ENCODE data around the gene TMEM187.

Gene TMEM187

DNA sequence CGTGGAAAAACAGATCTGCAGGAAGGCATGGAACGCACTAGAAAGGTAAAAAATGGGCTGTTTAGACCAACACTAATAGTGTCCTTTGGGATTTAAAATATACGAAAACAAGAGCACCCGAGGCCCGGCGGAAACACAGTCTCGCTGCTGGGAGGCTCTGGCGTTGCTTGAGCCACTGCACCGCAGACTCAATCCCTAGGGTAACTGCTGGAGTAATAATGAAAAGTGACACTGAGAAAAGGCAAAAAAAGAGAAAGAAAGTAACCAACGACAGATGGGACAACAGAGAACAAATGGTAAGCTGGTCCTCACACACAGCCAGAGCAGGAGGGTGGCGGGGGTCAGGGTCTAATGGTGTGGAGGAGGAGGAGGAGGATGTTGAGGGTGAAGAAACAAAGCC lies 31.8 kb downstream of the TMEM187 start:
- DNase-seq (ENCODE audit: insufficient read length, low spot score) (no peak), FAIRE-seq (no peak)
- TF ChIP-seq POU2F2 (IDR thresholded peaks at IDR 0.05; ENCODE audit: low read depth, low read length) = no peak
- no peak for TF ChIP-seq TAF1 (IDR thresholded peaks at IDR 0.05; ENCODE audit: low read depth, low read length)
- no peak for TF ChIP-seq PAX5 (IDR thresholded peaks at IDR 0.05; ENCODE audit: insufficient read depth, low read length, severe bottlenecking)
- TF ChIP-seq POLR2A (IDR thresholded peaks at IDR 0.05; ENCODE audit: low read depth, low read length) = no peak
- TF ChIP-seq SPI1 (IDR thresholded peaks at IDR 0.05; ENCODE audit: low read depth, low read length) = no peak
- TF ChIP-seq POLR2AphosphoS5 (IDR thresholded peaks at IDR 0.05; ENCODE audit: low read depth, low read length) = no peak

DNA sequence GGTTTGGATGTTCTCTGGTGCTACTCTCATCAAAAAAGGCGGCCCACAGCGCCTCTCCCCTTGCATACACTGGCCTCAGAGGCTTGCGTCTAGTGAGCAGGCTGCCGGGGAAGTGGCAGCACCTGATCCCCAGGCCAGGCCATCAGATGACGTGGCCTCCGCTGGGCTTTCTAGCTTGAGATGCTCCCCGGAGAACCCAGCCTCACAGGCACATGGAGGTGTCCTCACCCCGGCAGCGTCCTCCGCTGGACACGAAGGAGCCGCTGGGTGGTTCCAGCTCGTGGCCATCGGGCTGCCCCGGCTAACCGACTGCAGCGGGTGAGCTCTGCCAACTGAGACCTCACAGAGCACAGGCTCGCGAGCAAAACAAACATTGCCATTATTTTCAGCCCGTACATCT lies 34.4 kb downstream of the TMEM187 start:
- TF ChIP-seq TAF1 (IDR thresholded peaks at IDR 0.05; ENCODE audit: low read depth, low read length) (no peak), POLR2AphosphoS5 (IDR thresholded peaks at IDR 0.05; ENCODE audit: low read depth, low read length) (no peak), POU2F2 (IDR thresholded peaks at IDR 0.05; ENCODE audit: low read depth, low read length) (no peak), SPI1 (IDR thresholded peaks at IDR 0.05; ENCODE audit: low read depth, low read length) (no peak), PAX5 (IDR thresholded peaks at IDR 0.05; ENCODE audit: insufficient read depth, low read length, severe bottlenecking) (no peak), POLR2A (IDR thresholded peaks at IDR 0.05; ENCODE audit: low read depth, low read length) (no peak)
- DNase-seq (ENCODE audit: insufficient read length, low spot score) = no peak
- no peak for FAIRE-seq

DNA sequence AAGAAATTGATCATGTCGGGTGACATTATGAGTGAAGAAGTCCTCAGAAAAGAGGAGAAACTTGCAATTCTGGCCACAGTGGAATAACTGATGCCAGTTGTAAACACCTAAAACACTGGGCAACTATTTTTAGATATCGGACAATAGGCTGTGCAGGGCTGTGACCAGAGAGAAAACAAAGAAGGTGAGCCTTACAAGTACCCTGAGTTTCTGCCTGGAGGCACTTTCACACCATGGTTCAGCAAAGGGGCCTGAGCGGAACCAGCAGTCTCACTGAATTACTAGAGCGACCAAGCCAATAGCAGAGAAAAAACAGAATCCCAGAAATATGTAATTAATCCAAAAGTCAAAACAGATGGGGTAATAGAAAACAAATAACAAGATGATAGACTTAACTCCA lies 36.0 kb downstream of the TMEM187 start:
- peak; percentile 26 for FAIRE-seq

DNA sequence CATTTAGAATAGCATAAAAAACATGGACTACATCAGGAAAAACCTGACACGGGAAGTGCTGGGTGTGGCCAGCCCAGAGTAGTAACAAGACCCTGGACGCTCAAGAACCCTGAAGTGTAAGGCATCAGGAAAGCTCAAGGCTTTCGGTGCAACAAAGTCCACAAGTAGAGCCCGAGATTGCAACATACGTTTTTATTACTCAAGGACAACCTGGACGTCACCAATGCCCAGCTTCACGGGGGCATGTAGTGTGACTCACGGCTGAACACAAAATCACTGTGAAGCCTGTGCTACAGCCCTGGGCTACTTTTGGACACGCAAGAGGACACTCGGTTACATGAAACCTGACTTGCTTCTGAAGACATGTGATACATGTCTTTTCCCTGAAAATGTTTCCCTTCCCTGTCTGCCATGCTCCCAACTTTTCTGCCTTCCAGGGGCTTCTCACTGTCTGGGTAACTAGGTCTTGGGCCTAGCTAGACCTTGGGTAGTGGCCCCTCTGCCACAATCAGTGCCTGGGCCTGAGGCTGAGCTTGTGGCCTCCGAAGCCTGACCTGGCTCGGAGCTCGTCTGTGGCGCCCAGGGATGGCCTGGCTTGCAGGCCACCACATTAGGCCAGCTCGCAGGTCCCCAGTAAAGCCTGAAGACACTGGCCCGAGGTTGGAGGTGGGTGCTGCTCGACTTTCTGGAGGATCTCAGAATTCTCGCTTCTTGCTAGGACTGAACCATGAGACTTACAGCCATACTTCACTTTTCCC lies 38.0 kb downstream of the TMEM187 start:
- TF ChIP-seq POLR2AphosphoS5 (IDR thresholded peaks at IDR 0.05; ENCODE audit: low read depth, low read length) (peak; percentile 15; the same call in 1 of the 2 replicates), POU2F2 (IDR thresholded peaks at IDR 0.05; ENCODE audit: low read depth, low read length) (no peak)
- DNase-seq (ENCODE audit: insufficient read length, low spot score) (no peak), FAIRE-seq (no peak)

More for the DNA sequence above, 36.0 kb downstream of the TMEM187 start:
- no peak for DNase-seq (ENCODE audit: insufficient read length, low spot score)
- no peak for TF ChIP-seq TAF1 (IDR thresholded peaks at IDR 0.05; ENCODE audit: low read depth, low read length)
- no peak for TF ChIP-seq POLR2AphosphoS5 (IDR thresholded peaks at IDR 0.05; ENCODE audit: low read depth, low read length)
- TF ChIP-seq POLR2A (IDR thresholded peaks at IDR 0.05; ENCODE audit: low read depth, low read length) = no peak
- no peak for TF ChIP-seq SPI1 (IDR thresholded peaks at IDR 0.05; ENCODE audit: low read depth, low read length)
- TF ChIP-seq PAX5 (IDR thresholded peaks at IDR 0.05; ENCODE audit: insufficient read depth, low read length, severe bottlenecking) = no peak
- TF ChIP-seq POU2F2 (IDR thresholded peaks at IDR 0.05; ENCODE audit: low read depth, low read length) = no peak

DNA sequence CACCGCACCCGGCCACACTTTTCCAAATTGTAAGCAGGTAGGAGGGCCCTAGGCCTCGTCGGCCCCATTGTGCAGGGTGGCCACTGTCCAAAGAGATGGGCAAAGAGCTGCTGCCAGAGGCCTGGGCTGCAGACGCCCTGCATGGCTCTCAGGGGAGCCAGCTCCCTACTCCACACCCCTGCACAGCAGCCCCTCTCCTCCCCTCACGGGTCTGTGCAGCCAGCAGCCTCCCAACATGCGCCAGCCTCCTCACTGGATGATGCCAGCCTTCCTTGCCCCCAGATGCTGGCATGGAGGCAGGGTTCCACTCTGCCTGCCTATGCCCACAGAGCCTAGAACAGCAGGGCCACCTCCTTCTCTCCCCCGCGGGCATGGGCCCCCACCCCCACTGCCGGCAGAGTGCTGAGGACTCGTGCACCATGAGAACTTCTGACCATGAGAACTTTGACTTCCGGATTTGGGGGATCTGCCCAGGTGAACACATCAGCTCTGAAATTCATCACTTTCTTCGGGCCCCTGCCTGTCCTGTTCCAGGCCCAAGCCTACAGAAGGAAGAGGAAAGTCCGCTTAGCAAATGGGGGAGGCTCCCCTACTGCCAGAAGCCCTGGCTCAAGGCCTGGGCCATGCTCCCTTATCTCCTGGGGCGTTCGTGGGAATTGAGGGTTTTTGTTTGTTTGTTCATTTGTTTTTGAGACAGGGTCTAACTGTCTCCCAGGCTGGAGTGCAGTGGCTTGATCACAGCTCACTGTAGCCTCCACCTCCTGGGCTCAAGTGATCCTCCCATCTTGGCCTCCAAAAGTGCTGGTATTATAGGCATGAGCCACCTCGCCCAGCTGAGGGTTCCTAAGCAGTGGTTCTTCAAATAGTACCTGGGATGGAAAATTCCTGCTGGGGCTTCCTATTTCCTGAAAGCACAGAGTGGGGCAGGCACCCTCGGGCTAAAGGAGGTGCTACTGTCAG lies 39.1 kb downstream of the TMEM187 start:
- no peak for DNase-seq (ENCODE audit: insufficient read length, low spot score)
- FAIRE-seq = no peak
- TF ChIP-seq TAF1 (IDR thresholded peaks at IDR 0.05; ENCODE audit: low read depth, low read length) (no peak), POLR2AphosphoS5 (IDR thresholded peaks at IDR 0.05; ENCODE audit: low read depth, low read length) (0 out of 2 replicates have a peak, but pooled peaks have one; percentile 32)

DNA sequence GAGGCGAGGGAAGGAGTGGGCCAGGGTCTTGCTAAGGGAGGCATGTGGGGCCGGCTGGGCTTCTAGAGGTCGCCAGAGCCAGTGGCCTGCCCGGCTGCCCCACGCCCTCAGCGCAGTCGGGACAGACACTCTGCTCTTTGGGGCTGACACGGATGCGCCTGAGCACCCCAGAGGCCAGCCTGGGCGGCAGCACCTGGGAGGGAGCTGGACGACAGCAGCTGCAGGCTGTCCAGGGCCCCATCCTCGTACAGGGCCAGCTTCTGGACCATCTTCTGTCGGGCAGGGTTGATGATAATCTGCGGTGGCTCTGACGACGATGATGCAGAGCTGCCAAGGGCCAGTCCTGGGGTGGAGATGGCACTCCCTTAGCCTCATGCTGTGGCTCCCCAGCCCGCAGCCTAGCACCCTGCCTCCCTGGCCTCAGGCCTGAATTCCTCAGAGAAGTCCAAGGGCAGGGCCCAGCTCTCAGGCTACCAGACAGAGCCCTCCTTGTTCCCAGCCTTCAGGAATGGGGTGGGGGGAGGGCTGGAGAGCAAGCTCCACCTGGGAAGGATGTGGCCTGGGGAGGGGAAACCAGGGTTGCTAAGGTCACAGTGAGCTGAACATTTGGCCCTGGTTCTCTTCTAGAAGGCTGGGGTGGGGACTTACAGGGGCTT lies 39.9 kb downstream of the TMEM187 start:
- TF ChIP-seq POLR2A (IDR thresholded peaks at IDR 0.05; ENCODE audit: low read depth, low read length) (no peak), PAX5 (IDR thresholded peaks at IDR 0.05; ENCODE audit: insufficient read depth, low read length, severe bottlenecking) (no peak), POLR2AphosphoS5 (IDR thresholded peaks at IDR 0.05; ENCODE audit: low read depth, low read length) (no peak)
- no peak for DNase-seq (ENCODE audit: insufficient read length, low spot score)
- peak; percentile 13 for FAIRE-seq

DNA sequence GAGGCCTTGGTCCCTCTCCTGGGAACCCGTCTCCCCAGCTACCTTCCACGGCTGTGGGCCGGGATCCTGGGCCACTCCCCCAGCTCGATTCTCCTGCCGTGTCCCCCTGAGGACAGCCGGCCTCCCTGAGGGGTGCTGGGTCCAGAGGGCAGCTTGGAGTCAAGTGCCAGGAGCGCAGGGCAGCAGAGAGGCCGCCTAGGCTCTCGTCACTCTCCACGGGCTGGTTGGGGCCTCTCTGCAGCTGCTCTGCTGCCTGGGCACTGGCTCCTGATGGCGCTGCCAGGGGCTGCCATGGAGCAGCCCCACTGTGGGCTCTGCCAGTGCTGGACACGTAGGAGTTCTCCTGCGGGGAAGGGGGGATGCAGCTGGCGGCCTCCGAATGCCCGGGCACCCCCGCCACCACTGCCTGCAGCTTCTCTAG lies 40.5 kb downstream of the TMEM187 start:
- TF ChIP-seq POLR2A (IDR thresholded peaks at IDR 0.05; ENCODE audit: low read depth, low read length) = no peak
- no peak for TF ChIP-seq POLR2AphosphoS5 (IDR thresholded peaks at IDR 0.05; ENCODE audit: low read depth, low read length)
- no peak for TF ChIP-seq POU2F2 (IDR thresholded peaks at IDR 0.05; ENCODE audit: low read depth, low read length)
- no peak for TF ChIP-seq TAF1 (IDR thresholded peaks at IDR 0.05; ENCODE audit: low read depth, low read length)
- TF ChIP-seq SPI1 (IDR thresholded peaks at IDR 0.05; ENCODE audit: low read depth, low read length) = no peak
- TF ChIP-seq PAX5 (IDR thresholded peaks at IDR 0.05; ENCODE audit: insufficient read depth, low read length, severe bottlenecking) = no peak
- no peak for FAIRE-seq
- no peak for DNase-seq (ENCODE audit: insufficient read length, low spot score)

DNA sequence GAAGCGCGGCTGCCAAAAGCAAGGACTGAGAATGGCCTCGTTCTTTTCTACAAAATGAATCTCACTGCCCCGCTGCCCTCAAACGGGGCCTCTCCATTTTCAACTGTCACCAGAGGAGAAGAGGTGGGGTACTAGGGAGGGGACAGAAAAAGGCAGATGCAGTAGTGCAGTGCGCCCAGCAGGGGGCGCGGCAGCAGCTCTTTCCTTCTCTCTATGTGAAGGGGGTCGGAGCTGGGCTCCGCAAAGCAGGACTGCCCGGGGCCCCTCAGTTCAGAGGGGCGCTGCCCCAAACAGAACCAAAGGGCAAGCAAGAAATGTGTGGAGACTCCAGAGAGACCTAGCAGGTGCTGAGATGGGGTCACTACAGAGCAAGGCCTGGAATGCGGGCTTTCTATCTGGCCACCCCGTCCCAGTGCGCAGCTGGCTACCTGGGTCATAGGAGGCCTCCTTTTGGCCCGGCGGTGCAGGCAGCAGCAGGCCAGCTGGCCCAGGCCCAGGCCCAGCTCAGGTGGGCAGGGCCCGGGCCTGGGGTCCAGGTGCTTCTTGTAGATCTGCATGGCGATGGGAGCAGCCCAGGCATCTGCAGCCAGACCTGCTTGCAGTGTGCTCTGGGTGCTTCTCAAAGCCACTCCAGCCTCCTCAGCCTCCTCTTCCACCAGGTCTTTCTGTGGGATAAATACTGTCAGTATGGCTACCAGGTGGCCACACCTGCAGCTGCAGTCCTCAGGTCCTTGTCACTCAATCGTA lies 41.2 kb downstream of the TMEM187 start:
- TF ChIP-seq POU2F2 (IDR thresholded peaks at IDR 0.05; ENCODE audit: low read depth, low read length) (no peak), PAX5 (IDR thresholded peaks at IDR 0.05; ENCODE audit: insufficient read depth, low read length, severe bottlenecking) (no peak), POLR2AphosphoS5 (IDR thresholded peaks at IDR 0.05; ENCODE audit: low read depth, low read length) (no peak)
- FAIRE-seq (peak; percentile 84), DNase-seq (ENCODE audit: insufficient read length, low spot score) (peak; percentile 56)
